GM20431 (cell line): ENCODE measurements around the gene ITIH6.
"Not testable (repeated sequence)": the region's sequence is repeated elsewhere in the genome, so short reads cannot be mapped to it uniquely, and the experiment has no call there.

Experiments used
- in situ Hi-C: fragments of 300-500 bp; cut with MseI, MboI; formaldehyde crosslinking; loops from one replicate; pipeline ENCODE4 v1.15.0; 2020; ENCODE audit warnings: low sequenced_read_pairs; ENCODE audit not compliant: unreplicated experiment

ITIH6 gene

DNA sequence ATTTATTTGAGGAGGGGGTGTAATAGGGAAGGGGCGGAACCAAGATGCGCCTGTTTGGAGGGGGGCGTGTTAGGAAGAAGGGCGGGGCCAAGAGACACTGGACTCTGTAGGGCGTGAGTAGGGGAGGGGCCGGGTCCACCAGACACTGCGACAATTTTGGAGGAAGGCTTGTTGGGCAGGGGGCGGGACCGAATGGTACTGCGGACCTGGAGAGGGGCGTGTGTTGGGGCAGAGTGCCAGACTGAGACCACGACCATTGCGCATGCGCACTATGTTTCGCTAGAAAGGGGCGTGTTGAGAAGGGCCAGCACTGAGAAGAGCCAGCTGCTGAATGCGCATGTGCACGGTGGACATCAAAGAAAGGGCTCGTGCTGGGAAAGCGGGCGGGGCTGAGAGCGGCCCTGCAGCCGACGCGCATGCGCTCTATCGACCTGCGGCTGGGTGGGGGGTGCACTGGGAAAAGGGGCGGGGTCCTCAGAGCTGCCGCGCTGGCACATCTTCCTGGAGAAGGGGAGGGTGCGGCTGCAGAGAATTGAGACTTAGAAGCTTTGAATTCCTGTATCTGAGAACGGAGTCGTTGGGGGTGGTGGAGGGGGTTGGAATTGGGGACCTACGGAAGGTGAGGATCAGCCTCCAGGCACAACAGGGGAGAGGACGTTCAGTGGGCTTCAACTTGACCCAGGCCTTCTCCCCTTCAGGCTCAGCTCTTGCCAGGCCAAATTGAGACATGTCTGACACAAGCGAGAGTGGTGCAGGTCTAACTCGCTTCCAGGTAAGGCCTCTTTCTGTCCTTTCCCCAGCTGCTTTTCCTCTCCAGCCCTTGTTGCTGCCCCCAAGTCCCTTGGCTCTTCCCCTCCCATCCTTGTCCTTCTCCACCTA is 10.8 kb upstream of the ITIH6 start:
- in situ Hi-C loops = no loop called here

DNA sequence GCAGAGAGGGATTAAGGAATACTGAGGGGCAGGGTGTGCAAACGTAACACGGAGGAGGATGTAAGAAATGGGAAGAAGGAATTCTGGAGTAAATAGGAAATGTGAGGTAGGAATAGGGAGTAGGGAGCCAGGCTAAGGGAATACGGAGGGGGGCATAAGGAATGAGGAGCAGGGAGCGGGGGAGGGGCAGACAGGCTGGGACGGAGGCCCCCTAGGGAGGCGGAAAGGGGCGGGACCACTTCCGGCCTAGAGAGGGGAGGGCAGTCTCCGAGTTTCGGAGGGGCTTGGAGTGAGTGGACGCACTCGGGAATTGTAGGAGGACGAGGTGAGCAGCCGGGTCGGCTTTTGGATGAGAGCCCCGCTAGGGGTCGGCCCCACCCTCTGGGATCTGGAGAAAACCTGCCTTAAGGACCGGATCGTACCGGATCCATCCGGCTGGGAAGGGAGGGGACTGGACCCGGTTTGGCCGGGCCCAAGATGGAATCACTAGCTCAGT is 10.1 kb upstream of the ITIH6 start:
- in situ Hi-C loops = no loop called here

DNA sequence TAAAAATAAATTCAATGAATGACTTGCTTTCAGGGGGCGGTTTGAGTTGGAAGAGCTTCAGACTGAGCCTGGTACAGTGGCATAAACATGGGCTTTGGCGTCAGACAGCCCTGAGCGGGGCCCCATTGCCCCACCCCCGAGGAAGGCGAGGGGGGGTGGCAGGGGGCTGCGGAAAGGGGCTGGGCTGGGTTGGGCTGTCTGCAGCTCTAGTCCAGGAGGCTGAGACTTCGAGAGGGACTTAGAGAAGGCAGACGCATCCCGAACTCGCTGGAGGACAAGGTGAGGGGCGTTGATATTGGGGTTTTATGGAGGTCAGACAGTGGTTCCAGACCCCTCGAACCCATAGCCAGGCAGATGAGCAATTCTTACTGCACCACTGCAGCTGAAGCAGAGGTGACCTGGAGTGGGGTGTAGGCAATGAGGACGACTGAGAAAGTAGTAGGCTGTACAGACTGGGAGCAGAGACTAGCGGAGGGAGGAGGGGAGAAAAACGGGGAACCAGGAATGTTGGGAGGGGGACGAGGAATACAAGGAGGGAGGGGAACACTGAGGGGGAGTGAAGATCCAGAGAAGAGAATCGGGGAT is 9.6 kb upstream of the ITIH6 start, which contains the start of gene MAGED2:
Gene MAGED2, plus strand, starts transcription at position 222 of the 585 bp plus-strand sequence. CDS start 1,587 bp downstream, outside the sequence.
- in situ Hi-C loops = no loop called here

DNA sequence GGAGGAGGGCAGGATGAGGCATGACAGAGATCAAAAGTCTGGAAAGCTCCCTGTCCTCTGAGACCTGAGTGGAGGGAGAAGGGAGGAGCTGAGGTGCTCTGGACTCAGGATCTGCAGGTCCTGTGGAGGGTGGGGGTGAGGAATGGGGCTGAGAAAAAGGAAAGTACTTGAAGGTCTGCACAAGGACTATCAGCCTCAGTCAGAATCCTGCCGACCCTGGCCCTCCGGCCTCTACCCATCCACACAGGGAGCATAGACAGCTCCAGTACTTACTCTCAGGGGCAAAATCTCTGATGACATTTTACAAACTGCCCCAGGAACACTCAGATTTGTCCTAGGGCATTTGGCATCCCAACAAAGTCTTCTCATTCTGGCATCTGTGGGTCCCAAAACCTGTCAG is 991 bp upstream of the ITIH6 start:
- in situ Hi-C loops = no loop called here

DNA sequence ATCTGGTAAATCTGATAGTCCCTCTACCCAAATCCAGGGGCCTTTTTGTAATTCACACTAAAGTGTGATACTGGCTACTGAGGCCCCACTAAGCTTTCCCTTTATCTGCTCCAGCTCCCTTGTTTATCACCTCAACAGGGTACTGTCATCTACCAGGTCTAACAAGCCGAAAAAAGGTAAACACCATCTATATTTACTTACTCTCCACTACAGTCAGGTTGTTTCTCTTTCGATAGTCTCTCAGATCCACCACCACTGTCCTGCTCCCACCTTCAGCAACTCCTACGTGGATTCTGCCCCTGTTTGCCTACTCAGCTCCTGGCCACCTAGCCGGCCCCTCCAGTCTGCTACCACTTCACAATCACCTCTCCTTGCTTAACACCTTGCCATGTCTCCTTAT is 3.3 kb downstream of the ITIH6 start:
- in situ Hi-C loops = no loop called here

DNA sequence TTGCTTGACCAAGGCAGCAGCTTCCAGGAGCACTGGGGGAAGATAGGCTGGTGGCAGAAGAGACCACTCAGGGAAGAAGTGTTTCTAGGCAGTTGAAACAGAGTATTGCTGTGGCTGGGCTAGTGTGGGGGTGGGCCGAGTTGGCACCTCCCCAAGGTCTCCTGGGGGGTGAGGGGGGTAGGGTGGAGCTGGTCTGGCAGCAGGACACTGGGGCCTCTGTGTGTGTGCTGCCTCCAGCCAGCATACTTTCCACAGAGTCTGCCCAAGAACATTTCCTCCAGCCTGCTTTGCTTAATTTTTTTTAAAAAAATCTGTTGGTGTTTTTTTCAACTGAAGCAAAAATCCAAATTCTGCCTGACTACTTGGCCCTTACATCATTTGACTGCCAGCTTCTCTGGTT is 4.0 kb downstream of the ITIH6 start:
- in situ Hi-C loops = no loop called here

DNA sequence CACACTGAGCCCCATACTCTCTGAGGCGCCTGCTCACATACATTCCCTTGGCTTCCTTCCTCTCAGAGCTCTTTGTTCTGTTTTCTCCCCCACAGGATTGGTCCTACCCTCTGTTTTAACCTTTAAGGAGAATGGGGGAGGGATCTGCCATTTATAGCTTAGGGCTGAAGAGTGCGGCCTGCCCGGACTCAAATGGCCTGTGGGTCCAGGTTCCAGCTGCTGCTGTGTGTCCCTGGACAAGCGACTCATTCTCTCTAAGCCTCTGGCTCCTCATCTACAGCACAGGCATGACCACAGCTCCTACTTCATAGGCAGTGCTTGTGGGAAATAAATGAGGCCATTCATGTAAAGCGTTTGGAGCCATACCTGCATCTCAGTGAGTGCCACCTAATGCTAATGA is 8.7 kb downstream of the ITIH6 start:
- in situ Hi-C loops = not testable (repeated sequence)

DNA sequence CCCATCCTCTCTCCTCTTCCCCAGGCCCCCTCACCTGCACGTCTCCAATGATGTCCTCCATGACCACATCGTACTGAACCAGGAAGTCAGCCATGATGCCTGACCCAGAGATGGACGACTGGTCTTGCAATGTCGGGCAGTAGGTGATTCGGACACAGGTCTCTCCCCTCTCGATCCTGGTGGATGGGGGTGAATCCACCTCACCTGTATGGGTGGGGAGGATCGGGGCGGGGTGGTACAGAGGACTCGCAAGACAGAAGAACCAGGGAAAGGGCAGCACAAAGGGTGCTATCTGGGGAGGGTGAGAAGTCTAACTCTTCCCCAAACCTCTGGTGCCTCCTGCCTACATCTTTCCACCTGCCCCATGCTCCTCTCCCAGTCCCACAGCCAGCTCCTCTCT is 9.6 kb downstream of the ITIH6 start:
- in situ Hi-C loops = no loop called here

DNA sequence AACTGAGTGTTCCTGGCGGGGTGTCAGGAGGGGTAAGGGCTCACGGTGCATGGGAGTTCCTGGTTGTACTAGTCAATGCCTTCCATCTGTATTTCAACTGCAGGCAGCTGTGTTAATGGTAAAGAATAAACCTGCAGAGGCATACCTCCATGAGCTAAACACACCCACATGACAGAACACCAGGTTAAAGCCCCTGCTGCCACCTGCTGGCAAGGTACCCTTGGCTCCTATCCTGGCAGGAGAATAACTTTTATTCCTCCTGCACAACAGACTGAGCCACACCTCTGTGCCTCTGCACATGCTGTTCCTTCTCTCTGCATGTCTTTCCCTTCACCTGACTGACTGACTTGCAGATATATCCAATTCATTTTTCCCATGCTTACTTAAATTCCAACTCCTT is 11.1 kb downstream of the ITIH6 start:
- in situ Hi-C loops = no loop called here

DNA sequence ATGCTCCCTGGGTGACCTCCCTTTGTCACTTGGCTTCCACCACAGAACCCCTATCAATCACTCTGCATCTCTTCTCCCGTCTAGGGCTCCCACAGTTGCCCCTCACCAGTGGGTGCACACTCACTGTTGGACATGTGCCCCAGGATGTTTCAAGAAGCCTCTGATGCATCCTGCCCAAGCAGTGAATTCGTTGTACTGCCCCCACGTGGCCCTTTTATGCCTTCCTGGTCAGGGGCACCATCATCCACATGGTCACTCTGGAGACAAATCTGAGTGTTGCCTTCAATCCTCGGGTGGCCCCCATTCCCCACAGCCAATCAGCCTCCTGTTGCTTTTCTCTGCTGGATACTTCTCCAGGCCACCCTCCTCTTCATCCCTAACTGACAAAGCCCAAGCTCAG is 12.2 kb downstream of the ITIH6 start:
- in situ Hi-C loops = no loop called here

DNA sequence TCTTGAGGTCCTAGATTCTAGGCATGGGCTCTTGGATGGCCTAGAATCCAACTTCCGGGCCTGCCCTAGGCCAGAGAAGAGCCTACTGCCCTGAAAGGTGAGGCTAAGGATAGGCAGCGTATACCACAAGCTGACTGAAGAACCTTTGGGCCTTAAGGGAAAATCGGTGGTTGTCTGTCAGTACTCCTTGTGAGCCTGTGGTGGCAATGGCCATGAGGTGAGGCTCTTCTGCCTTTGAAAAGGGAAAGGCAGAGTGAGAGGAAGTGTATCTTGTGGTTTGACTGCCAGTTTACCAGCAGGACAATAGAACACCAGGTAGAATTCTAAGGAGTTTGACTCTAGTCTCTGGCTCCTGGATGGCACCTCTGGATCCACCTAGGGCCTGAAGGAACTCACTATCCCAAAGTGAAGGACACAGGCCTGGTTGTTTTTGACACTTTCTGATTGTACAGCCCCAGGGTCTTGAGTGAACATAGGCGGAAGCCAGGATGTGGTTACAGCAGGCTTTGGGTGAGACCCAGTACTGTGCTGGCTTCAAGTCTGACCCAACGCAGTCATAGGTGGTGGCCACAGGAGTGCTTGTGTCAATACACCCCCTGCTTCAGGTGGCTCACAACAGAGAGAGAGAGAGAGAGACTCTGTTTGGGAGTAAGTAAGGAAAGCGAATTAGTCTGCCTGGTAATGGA is 20.9 kb downstream of the ITIH6 start:
- in situ Hi-C loops = no loop called here

DNA sequence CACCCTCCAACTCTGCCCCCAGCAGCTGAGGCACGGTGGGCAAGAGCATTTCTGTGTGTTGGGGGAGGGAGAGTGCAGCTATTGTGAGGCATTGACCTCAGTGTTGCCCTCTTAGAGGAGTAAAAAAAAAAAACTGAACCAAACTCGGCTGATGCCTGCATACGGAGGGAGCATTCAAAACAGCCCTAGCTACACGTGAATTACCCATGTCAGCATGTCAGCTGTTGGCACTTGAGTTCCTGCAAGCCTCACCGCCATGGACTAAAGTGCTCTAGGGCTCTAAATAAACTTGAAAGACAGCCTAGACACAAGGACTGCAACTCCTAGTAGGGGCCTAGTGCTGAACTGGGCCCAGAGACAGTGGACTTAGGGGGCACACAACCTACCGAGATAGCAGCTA is 22.0 kb downstream of the ITIH6 start:
- in situ Hi-C loops = no loop called here

DNA sequence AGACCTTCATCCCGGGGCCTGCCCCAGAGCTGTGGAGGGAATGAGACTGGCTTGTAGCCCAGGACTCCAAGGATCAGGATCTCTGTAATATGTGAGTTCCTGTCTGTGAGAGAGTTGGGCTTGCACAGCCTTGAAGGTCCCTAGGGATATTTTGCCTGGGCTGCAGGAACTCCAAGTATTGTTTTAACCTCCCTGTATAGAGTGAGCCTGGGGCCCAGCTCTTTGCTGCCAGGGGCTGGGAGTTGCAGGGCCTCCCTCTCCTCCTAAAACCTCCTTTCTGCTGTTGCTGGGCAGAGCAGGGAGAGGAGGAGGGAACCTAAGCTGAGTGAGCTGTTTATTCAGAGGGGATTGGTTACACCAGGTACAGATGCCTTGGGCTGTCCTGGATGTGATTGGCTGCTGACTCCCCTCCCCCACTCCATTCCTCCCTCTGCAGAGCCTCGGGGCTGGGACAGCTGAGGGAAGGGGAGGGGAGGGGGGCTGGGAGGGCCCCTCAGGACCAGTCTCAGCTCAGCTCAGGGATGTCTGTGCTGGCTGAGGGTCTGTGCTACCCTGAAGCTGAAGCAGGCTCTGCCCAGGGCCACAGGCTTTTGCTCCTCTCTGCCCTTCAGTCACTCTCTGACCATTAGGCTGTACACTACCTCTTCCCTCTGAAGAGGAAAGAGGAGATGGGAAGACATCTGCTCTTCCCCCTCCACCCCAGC is 23.5 kb downstream of the ITIH6 start:
- in situ Hi-C loops = not testable (repeated sequence)

DNA sequence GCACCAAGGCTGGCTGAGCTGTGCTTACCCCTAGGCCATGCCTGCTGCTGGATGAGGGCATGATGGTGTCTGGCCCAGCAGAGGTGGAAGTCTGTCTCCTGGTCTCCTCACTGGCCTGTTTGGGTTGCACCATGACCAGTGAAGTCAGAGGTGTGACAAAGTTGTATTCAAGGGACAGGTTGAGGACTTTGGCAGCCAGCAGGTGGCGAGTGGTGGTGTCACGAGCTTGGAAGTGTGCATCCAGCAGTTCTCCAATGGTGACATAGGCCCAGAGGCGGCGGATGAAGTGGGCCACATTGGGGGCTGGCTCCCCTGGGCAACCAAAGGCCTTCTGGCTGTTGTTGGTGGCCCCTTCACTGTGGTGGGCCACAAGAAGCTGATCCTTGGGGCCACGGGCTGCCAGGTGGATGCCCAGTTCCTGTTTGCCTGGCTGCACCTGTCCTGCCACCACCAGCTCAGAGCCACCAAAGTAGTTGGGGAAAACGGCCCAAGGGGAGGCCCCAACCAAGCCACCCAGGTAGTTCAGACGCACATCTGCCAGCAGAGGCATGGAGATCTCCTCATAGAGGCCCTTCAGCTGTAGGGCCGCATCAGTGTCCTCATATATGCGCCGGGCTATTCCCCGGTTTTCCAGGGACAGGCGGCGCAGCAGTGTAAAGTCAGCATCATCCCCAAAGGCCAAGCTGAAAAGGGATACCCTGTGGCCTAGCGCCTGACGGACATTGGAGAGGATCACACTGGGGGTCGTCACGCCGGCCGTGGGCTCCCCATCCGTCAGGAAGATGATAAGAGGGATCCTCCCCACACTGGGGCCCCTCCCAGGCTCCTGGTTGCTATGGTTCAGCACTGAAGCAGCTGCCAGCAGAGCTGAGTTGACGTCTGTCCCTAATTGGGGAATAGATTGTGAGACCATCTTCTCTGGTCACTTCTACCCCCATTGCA is 39.7 kb downstream of the ITIH6 start:
- in situ Hi-C loops = no loop called here

DNA sequence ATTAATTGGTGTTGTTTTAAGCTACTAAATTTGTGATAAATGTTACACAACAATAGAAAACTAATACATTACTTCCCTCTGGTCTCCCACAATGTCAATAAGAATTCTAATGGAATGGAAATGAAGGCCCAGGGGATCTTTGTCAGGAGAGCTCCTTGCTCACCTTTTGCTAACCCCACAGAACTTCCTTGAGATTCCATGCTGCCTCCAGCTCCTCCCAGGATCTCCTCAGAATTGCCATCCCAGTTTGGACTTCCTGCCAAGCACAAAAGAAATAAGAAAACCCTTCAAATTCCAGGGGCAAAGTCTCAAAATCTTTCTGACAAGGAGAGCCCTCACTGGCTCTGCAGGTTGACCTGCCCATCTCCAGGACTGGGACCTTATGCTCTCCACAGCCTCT is 43.2 kb downstream of the ITIH6 start:
- in situ Hi-C loops = no loop called here

DNA sequence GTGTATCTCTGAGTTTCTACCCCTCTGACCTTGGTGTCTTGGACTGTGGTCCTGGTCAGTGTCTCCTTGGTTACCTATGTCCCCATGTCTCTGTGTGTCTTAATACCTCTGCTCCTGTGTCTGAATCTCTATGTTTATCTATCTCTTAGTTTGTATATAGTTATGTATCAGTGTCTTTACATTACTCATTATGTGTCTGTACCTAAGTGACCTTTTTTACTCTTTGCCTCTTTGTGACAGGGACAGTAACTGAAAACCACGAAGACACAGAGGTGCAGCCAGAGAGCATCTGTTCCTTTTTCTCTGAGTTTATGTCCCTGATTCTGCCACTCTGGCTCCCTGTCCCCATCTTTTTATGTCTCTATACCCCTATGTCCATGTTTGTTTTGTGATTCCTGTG is 49.4 kb downstream of the ITIH6 start:
- in situ Hi-C loops = no loop called here

DNA sequence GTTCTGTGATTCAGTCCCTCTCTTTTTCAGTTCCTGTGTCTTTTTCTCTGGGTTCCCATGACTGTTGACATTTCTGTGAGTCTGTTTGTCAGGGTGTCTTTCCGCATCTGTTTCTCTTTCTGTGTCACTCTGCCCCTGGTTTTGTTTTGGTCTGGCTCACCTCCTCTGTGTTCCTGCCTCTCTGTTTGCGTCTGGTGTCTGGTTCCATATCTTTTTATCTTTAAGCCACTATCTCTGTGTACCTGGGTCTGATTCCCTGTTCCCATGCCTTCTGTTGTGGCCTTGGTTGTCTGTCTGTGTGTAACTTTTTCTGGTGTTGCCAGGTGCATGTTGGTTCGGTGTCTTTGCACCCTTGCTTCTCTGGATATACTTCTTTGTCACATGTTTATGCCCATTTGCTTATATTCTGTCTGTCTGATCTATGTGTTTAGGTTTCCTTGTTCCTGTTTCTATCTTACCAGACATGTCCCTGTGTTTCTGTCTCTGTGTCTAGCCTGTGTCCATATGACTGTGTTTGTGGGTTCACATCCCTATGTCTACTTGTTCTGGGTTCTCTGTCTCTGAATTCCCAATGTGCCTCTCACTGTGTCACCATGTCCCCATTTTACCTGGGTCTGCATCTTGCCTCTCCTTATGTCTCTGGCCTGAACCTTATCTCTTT is 50.2 kb downstream of the ITIH6 start:
- in situ Hi-C loops = no loop called here

DNA sequence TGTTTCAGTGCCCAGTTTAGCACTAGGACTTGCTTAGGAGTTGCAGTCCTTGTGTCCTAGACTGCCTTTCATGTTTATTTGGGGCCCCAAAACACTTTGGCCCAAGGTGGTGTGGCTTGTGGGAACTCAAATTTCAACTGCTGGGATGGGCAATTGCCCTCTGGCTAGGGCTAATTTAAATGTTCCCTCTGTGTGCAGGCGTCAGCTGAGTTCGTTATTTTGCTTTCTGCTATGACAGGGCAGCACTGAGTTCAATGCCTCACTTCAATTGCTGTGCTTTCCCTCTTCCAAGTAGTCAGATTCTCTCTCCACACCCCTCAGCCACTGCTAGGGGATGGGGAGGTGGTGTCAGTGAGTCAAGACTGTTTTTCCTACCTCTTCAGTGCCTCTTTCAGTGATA is 51.1 kb downstream of the ITIH6 start:
- in situ Hi-C loops = no loop called here

DNA sequence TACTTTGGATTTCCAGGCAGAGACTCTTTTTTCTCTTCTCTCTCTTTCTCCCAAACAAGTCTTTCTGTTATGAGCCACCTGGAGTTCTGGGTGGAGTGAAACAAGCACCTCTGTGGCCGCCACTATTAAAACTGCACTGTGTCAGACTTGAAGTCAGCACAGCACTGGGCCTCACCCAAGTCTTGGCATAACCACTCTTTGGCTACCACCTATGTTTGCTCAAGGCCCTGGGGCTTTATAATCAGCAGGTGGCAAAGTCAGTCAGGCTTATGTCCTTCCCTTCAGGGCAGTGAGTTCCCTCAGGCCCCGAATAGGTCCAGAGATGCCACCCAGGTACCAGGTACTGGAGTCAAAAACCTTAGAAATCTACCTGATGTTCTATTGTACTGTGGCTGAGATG is 52.4 kb downstream of the ITIH6 start:
- in situ Hi-C loops = no loop called here
